ENCODE results near the gene ARHGAP25. TPM values are rescaled to one million over a fixed set of nuclear protein-coding genes. Genes with fewer than 3 reads are reported as not detected.

Gene ARHGAP25
- total and polyA plus RNA-seq, 10 of the 15 experiments (the other 5 are each of a cell fraction or from before 2014, with no cell fraction given): 0.15 to 1.0 (median 0.46) TPM

DNA sequence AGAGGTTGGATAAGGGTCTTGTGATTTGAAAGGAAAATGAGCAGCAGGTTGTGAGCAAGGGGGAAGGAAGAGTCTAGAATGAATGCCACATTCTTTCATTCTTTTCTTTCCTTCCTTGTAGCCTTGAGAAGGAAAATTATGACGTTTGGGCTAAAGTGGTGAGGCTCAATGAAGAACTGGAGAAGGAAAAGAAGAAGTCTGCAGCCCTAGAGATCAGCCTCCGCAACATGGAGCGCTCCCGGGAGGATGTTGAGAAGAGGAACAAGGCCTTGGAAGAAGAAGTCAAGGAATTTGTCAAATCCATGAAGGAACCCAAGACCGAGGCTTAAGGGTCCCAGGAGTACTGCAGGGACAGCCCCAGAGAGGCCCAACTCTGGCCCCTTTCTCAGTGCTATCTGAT is 91.3 kb downstream of the ARHGAP25 start:
- no TSS peak for BruUV-seq (replicated peaks)
- FAIRE-seq (no peak), ATAC-seq (no peak), DNase-seq (ENCODE audit: low read depth, low spot score) (no peak)
- POLR2A ChIA-PET: no interaction called here
- no peaks in the 10 kb centered on the region for H3K9me3 ChIP-seq (replicated peaks; ENCODE audit: control insufficient read depth, insufficient read depth, low read length)
- CTCF ChIA-PET: no interaction called here
- H3K9ac ChIP-seq (ENCODE audit: control insufficient read depth, insufficient read depth, low read length): no peak overlapping the region
- H3K4me2 ChIP-seq (ENCODE audit: control insufficient read depth, insufficient read depth): no peak overlapping the region
- intact Hi-C loops (cut with micrococcal nuclease; ENCODE audit: unreplicated experiment): no loop called here
- 59% methylated on average over 5 of the region's 5 CpGs for WGBS (ENCODE audit: insufficient coverage, insufficient replicate concordance, low lambda C conversion rate, missing lambda C conversion rate)
- H3K27ac ChIP-seq (ENCODE audit: control insufficient read depth, insufficient read depth): no peak overlapping the region
- H3K27me3 ChIP-seq (replicated peaks in 1 of 2; ENCODE audit: control insufficient read depth in 2 of 2, insufficient read depth in 2 of 2, low read length in 1 of 2): peaks cover 0 to 4% of the 10 kb centered on the region in 2 experiments; a peak in 2 of 4 replicates
- no peaks in the 10 kb centered on the region; the same call in 1 of the 2 replicates for H3K4me1 ChIP-seq (ENCODE audit: control insufficient read depth, insufficient read depth, low read length)
- H3K4me3 ChIP-seq: no peak overlapping the region
- in situ Hi-C loops (cut with MboI): no loop called here
- H3K79me2 ChIP-seq (ENCODE audit: control insufficient read depth, insufficient read depth, low read length): no peaks in the 10 kb centered on the region
- no peaks in the 10 kb centered on the region for H3K36me3 ChIP-seq (ENCODE audit: control insufficient read depth in 2 of 2, insufficient read depth in 2 of 2, low read length in 1 of 2)
- RAD21 ChIA-PET (ENCODE audit: unreplicated experiment): no interaction called here
- H2AFZ ChIP-seq (ENCODE audit: control insufficient read depth, low read depth, low read length): no peak overlapping the region
- SMC1A ChIA-PET (ENCODE audit: uncharacterized antibody, unreplicated experiment): no interaction called here
- no peaks in the 10 kb centered on the region; the same call in 1 of the 2 replicates for H4K20me1 ChIP-seq (ENCODE audit: control insufficient read depth, insufficient read depth)
- TF ChIP-seq ESRRA (IDR thresholded peaks at IDR 0.05; ENCODE audit: low read length) (no peak), TCF7 (IDR thresholded peaks at IDR 0.05; ENCODE audit: borderline replicate concordance) (no peak), SP1 (IDR thresholded peaks at IDR 0.05; ENCODE audit: low read depth, low read length) (no peak), CREB1 (IDR thresholded peaks at IDR 0.05; ENCODE audit: low read depth) (no peak), KLF5 (IDR thresholded peaks at IDR 0.05; ENCODE audit: partially characterized antibody) (no peak), MTA3 (IDR thresholded peaks at IDR 0.05; ENCODE audit: borderline replicate concordance, low read length) (no peak), HCFC1 (IDR thresholded peaks at IDR 0.05; ENCODE audit: low read length) (no peak), KDM1A (IDR thresholded peaks at IDR 0.05; ENCODE audit: borderline replicate concordance) (no peak), ZNF24 (IDR thresholded peaks at IDR 0.05) (no peak), ETV6 (conservative IDR thresholded peaks at IDR 0.05 in 1 of 2, IDR thresholded peaks at IDR 0.05 in 1 of 2; ENCODE audit: borderline replicate concordance in 1 of 2, low read depth in 1 of 2) (no peak), MEF2B (IDR thresholded peaks at IDR 0.05; ENCODE audit: partially characterized antibody, poor library complexity, severe bottlenecking) (no peak), BACH1 (IDR thresholded peaks at IDR 0.05; ENCODE audit: borderline replicate concordance) (no peak), GATAD2B (conservative IDR thresholded peaks at IDR 0.05; ENCODE audit: low read depth) (no peak), PAX5 (IDR thresholded peaks at IDR 0.05; ENCODE audit: borderline replicate concordance, low read depth, low read length) (no peak)
- TF ChIP-seq, protein P1, sequence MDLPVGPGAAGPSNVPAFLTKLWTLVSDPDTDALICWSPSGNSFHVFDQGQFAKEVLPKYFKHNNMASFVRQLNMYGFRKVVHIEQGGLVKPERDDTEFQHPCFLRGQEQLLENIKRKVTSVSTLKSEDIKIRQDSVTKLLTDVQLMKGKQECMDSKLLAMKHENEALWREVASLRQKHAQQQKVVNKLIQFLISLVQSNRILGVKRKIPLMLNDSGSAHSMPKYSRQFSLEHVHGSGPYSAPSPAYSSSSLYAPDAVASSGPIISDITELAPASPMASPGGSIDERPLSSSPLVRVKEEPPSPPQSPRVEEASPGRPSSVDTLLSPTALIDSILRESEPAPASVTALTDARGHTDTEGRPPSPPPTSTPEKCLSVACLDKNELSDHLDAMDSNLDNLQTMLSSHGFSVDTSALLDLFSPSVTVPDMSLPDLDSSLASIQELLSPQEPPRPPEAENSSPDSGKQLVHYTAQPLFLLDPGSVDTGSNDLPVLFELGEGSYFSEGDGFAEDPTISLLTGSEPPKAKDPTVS (IDR thresholded peaks at IDR 0.05; ENCODE audit: low read depth, low read length): no peak
- TF ChIP-seq, protein P2, sequence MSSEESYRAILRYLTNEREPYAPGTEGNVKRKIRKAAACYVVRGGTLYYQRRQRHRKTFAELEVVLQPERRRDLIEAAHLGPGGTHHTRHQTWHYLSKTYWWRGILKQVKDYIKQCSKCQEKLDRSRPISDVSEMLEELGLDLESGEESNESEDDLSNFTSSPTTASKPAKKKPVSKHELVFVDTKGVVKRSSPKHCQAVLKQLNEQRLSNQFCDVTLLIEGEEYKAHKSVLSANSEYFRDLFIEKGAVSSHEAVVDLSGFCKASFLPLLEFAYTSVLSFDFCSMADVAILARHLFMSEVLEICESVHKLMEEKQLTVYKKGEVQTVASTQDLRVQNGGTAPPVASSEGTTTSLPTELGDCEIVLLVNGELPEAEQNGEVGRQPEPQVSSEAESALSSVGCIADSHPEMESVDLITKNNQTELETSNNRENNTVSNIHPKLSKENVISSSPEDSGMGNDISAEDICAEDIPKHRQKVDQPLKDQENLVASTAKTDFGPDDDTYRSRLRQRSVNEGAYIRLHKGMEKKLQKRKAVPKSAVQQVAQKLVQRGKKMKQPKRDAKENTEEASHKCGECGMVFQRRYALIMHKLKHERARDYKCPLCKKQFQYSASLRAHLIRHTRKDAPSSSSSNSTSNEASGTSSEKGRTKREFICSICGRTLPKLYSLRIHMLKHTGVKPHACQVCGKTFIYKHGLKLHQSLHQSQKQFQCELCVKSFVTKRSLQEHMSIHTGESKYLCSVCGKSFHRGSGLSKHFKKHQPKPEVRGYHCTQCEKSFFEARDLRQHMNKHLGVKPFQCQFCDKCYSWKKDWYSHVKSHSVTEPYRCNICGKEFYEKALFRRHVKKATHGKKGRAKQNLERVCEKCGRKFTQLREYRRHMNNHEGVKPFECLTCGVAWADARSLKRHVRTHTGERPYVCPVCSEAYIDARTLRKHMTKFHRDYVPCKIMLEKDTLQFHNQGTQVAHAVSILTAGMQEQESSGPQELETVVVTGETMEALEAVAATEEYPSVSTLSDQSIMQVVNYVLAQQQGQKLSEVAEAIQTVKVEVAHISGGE (CRISPR knock-in tag; IDR thresholded peaks at IDR 0.05): no peak
- TF ChIP-seq, protein P3, sequence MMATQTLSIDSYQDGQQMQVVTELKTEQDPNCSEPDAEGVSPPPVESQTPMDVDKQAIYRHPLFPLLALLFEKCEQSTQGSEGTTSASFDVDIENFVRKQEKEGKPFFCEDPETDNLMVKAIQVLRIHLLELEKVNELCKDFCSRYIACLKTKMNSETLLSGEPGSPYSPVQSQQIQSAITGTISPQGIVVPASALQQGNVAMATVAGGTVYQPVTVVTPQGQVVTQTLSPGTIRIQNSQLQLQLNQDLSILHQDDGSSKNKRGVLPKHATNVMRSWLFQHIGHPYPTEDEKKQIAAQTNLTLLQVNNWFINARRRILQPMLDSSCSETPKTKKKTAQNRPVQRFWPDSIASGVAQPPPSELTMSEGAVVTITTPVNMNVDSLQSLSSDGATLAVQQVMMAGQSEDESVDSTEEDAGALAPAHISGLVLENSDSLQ (IDR thresholded peaks at IDR 0.05): no peak

Measured in GM12878 (cell line).